Middle frontal gyrus (tissue), 1 donor: Measurements from ENCODE around the gene EXOSC5.
"Not testable (repeated sequence)": the region's sequence is repeated elsewhere in the genome, so short reads cannot be mapped to it uniquely, and the experiment has no call there.

Experiments used
- DNase-seq: peaks from one replicate; pipeline ENCODE4 v3.0.0-alpha.2; 2015; ENCODE audit warnings: low spot score; ENCODE audit errors: extremely low spot score

Gene EXOSC5

GRCh38 chr19:41371541-41371940 is 25.6 kb downstream of the EXOSC5 start:
- DNase-seq, result no peak

GRCh38 chr19:41371119-41371518 is 26.0 kb downstream of the EXOSC5 start:
- not testable (repeated sequence) for DNase-seq

- no peak for DNase-seq
Observed at GRCh38 chr19:41369769-41370168, 27.4 kb downstream of the EXOSC5 start.

- DNase-seq, result no peak
Observed at GRCh38 chr19:41367848-41368301, 29.3 kb downstream of the EXOSC5 start.

- DNase-seq, result no peak
Observed at GRCh38 chr19:41366089-41366488, 31.1 kb downstream of the EXOSC5 start.

GRCh38 chr19:41364524-41365391 is 32.4 kb downstream of the EXOSC5 start:
- DNase-seq, result no peak

GRCh38 chr19:41363753-41364523 is 33.2 kb downstream of the EXOSC5 start, which contains the start of gene B9D2:
Gene B9D2 (minus strand): TSS chr19:41364149. CDS start chr19:41363519, 630 bp downstream.
- peak; percentile 96 for DNase-seq

- DNase-seq, result no peak
Observed at GRCh38 chr19:41363371-41363752, 33.8 kb downstream of the EXOSC5 start.

- no peak for DNase-seq
Observed at GRCh38 chr19:41362143-41362847, 34.9 kb downstream of the EXOSC5 start.

- DNase-seq, result no peak
Observed at GRCh38 chr19:41359741-41360140, 37.4 kb downstream of the EXOSC5 start.

GRCh38 chr19:41357746-41358145 is 39.4 kb downstream of the EXOSC5 start:
- DNase-seq, result no peak

- DNase-seq, result no peak
Observed at GRCh38 chr19:41356984-41357739, 40.0 kb downstream of the EXOSC5 start.

GRCh38 chr19:41355802-41356201 is 41.4 kb downstream of the EXOSC5 start:
- no peak for DNase-seq

GRCh38 chr19:41355035-41355434 is 42.1 kb downstream of the EXOSC5 start:
- DNase-seq, result no peak

GRCh38 chr19:41354343-41354953 is 42.7 kb downstream of the EXOSC5 start:
- DNase-seq, result no peak

- no peak for DNase-seq
Observed at GRCh38 chr19:41353466-41354342, 43.5 kb downstream of the EXOSC5 start, which contains the start of gene TGFB1. Gene TGFB1 (minus strand): TSS chr19:41353922. CDS start chr19:41353044, 878 bp downstream.

- DNase-seq, result no peak
Observed at GRCh38 chr19:41352609-41353465, 44.3 kb downstream of the EXOSC5 start.

GRCh38 chr19:41352279-41352608 is 44.9 kb downstream of the EXOSC5 start:
- DNase-seq, result no peak
